ENCODE data around the gene HPSE2.
"Not testable (repeated sequence)": the region's sequence is repeated elsewhere in the genome, so short reads cannot be mapped to it uniquely, and the experiment has no call there.

The HPSE2 gene

GRCh38 chr10:98572594-98572993, 663.1 kb downstream of the HPSE2 start:
- peaks cover 24% of the 10 kb centered on the region for H3K27me3 Mint-ChIP-seq
- H3K4me3 Mint-ChIP-seq: no peak overlapping the region
- H3K27ac Mint-ChIP-seq: no peak overlapping the region
- H3K4me1 Mint-ChIP-seq (ENCODE audit: low read depth): no peaks in the 10 kb centered on the region
- H3K36me3 Mint-ChIP-seq (ENCODE audit: low read depth): no peaks in the 10 kb centered on the region
- no peaks in the 10 kb centered on the region for H3K9me3 Mint-ChIP-seq

GRCh38 chr10:98570834-98571233, 664.8 kb downstream of the HPSE2 start:
- Mint-ChIP-seq H3K9me3 (no peaks in the 10 kb centered on the region), H3K4me1 (ENCODE audit: low read depth) (no peaks in the 10 kb centered on the region), H3K36me3 (ENCODE audit: low read depth) (no peaks in the 10 kb centered on the region), H3K27ac (no peak overlapping the region), H3K27me3 (peaks cover 12% of the 10 kb centered on the region), H3K4me3 (no peak overlapping the region)

- H3K9me3 Mint-ChIP-seq: no peaks in the 10 kb centered on the region
- peaks cover 12% of the 10 kb centered on the region for H3K27me3 Mint-ChIP-seq
- no peak overlapping the region for H3K4me3 Mint-ChIP-seq
- no peak overlapping the region for H3K27ac Mint-ChIP-seq
- no peaks in the 10 kb centered on the region for H3K4me1 Mint-ChIP-seq (ENCODE audit: low read depth)
- H3K36me3 Mint-ChIP-seq (ENCODE audit: low read depth): no peaks in the 10 kb centered on the region
These were observed 665.8 kb downstream of the HPSE2 start for GRCh38 chr10:98569853-98570252.

- Mint-ChIP-seq H3K4me1 (ENCODE audit: low read depth) (no peaks in the 10 kb centered on the region), H3K9me3 (no peaks in the 10 kb centered on the region), H3K27ac (no peak overlapping the region), H3K4me3 (no peak overlapping the region), H3K27me3 (peaks cover 12% of the 10 kb centered on the region), H3K36me3 (ENCODE audit: low read depth) (no peaks in the 10 kb centered on the region)
These were observed 667.1 kb downstream of the HPSE2 start for GRCh38 chr10:98568551-98568950.

- Mint-ChIP-seq H3K27me3 (peaks cover 10% of the 10 kb centered on the region), H3K4me1 (ENCODE audit: low read depth) (no peaks in the 10 kb centered on the region), H3K4me3 (no peak overlapping the region)
These were observed 668.1 kb downstream of the HPSE2 start for GRCh38 chr10:98567391-98568133.

GRCh38 chr10:98563811-98564210, 671.8 kb downstream of the HPSE2 start:
- H3K9me3 Mint-ChIP-seq: no peaks in the 10 kb centered on the region
- H3K27ac Mint-ChIP-seq: no peak overlapping the region
- H3K4me1 Mint-ChIP-seq (ENCODE audit: low read depth): no peaks in the 10 kb centered on the region
- H3K27me3 Mint-ChIP-seq: no peaks in the 10 kb centered on the region
- H3K36me3 Mint-ChIP-seq (ENCODE audit: low read depth): no peaks in the 10 kb centered on the region
- no peak overlapping the region for H3K4me3 Mint-ChIP-seq

More at GRCh38 chr10:98567391-98568133, 668.1 kb downstream of the HPSE2 start:
- Mint-ChIP-seq H3K9me3 (no peaks in the 10 kb centered on the region), H3K36me3 (ENCODE audit: low read depth) (no peaks in the 10 kb centered on the region), H3K27ac (no peak overlapping the region)

GRCh38 chr10:98560565-98560964, 675.1 kb downstream of the HPSE2 start:
- Mint-ChIP-seq H3K27me3 (peaks cover 13% of the 10 kb centered on the region), H3K9me3 (no peaks in the 10 kb centered on the region), H3K4me1 (ENCODE audit: low read depth) (no peaks in the 10 kb centered on the region), H3K27ac (no peak overlapping the region), H3K36me3 (ENCODE audit: low read depth) (no peaks in the 10 kb centered on the region), H3K4me3 (no peak overlapping the region)

GRCh38 chr10:98556061-98556460, 679.6 kb downstream of the HPSE2 start:
- H3K27ac Mint-ChIP-seq: no peak overlapping the region
- no peaks in the 10 kb centered on the region for H3K9me3 Mint-ChIP-seq

GRCh38 chr10:98555021-98555619, 680.5 kb downstream of the HPSE2 start:
- no peaks in the 10 kb centered on the region for H3K9me3 Mint-ChIP-seq
- peaks cover 18% of the 10 kb centered on the region for H3K27me3 Mint-ChIP-seq
- no peaks in the 10 kb centered on the region for H3K4me1 Mint-ChIP-seq (ENCODE audit: low read depth)
- H3K4me3 Mint-ChIP-seq: no peak overlapping the region
- no peak overlapping the region for H3K27ac Mint-ChIP-seq
- H3K36me3 Mint-ChIP-seq (ENCODE audit: low read depth): no peaks in the 10 kb centered on the region

More at GRCh38 chr10:98556061-98556460, 679.6 kb downstream of the HPSE2 start:
- Mint-ChIP-seq H3K4me3 (no peak overlapping the region), H3K36me3 (ENCODE audit: low read depth) (no peaks in the 10 kb centered on the region), H3K4me1 (ENCODE audit: low read depth) (no peaks in the 10 kb centered on the region), H3K27me3 (peaks cover 18% of the 10 kb centered on the region)

GRCh38 chr10:98541561-98541960, 694.1 kb downstream of the HPSE2 start:
- not testable (repeated sequence) for H3K4me3 Mint-ChIP-seq; H3K4me1 Mint-ChIP-seq (ENCODE audit: low read depth)

GRCh38 chr10:98539578-98539977, 696.1 kb downstream of the HPSE2 start:
- Mint-ChIP-seq H3K9me3 (no peaks in the 10 kb centered on the region), H3K4me1 (ENCODE audit: low read depth) (no peaks in the 10 kb centered on the region), H3K4me3 (no peak overlapping the region), H3K36me3 (ENCODE audit: low read depth) (no peaks in the 10 kb centered on the region), H3K27me3 (peaks cover 14% of the 10 kb centered on the region), H3K27ac (no peak overlapping the region)

More at GRCh38 chr10:98541561-98541960, 694.1 kb downstream of the HPSE2 start:
- not testable (repeated sequence) for H3K36me3 Mint-ChIP-seq (ENCODE audit: low read depth); H3K27ac Mint-ChIP-seq; H3K9me3 Mint-ChIP-seq; H3K27me3 Mint-ChIP-seq

GRCh38 chr10:98538472-98538871, 697.2 kb downstream of the HPSE2 start:
- no peaks in the 10 kb centered on the region for H3K36me3 Mint-ChIP-seq (ENCODE audit: low read depth)
- no peak overlapping the region for H3K4me3 Mint-ChIP-seq
- no peaks in the 10 kb centered on the region for H3K4me1 Mint-ChIP-seq (ENCODE audit: low read depth)
- no peak overlapping the region for H3K27ac Mint-ChIP-seq
- no peaks in the 10 kb centered on the region for H3K9me3 Mint-ChIP-seq
- peaks cover 14% of the 10 kb centered on the region for H3K27me3 Mint-ChIP-seq

- no peaks in the 10 kb centered on the region for H3K9me3 Mint-ChIP-seq
- H3K27ac Mint-ChIP-seq: no peak overlapping the region
- H3K27me3 Mint-ChIP-seq: peaks cover 18% of the 10 kb centered on the region
- H3K36me3 Mint-ChIP-seq (ENCODE audit: low read depth): no peaks in the 10 kb centered on the region
- no peak overlapping the region for H3K4me3 Mint-ChIP-seq
- no peaks in the 10 kb centered on the region for H3K4me1 Mint-ChIP-seq (ENCODE audit: low read depth)
These were observed 699.1 kb downstream of the HPSE2 start for GRCh38 chr10:98536551-98536950.

GRCh38 chr10:98533746-98534445, 701.8 kb downstream of the HPSE2 start:
- Mint-ChIP-seq H3K9me3 (no peaks in the 10 kb centered on the region), H3K4me1 (ENCODE audit: low read depth) (no peaks in the 10 kb centered on the region), H3K36me3 (ENCODE audit: low read depth) (no peaks in the 10 kb centered on the region), H3K4me3 (no peak overlapping the region), H3K27me3 (peaks cover 19% of the 10 kb centered on the region), H3K27ac (no peak overlapping the region)

GRCh38 chr10:98533241-98533640, 702.4 kb downstream of the HPSE2 start:
- H3K9me3 Mint-ChIP-seq: no peaks in the 10 kb centered on the region
- no peak overlapping the region for H3K4me3 Mint-ChIP-seq
- peaks cover 21% of the 10 kb centered on the region for H3K27me3 Mint-ChIP-seq
- no peak overlapping the region for H3K27ac Mint-ChIP-seq
- H3K4me1 Mint-ChIP-seq (ENCODE audit: low read depth): no peaks in the 10 kb centered on the region
- no peaks in the 10 kb centered on the region for H3K36me3 Mint-ChIP-seq (ENCODE audit: low read depth)

All from stimulated activated naive CD8-positive, alpha-beta T cell treated with anti-CD3 and anti-CD28 coated beads, Interleukin-15, Interleukin-2, amounts not matched to agents 100 ng/mL and 50 ng/mL, for 24 hours (primary cell).